HCT116 (cell line): Measurements from ENCODE around the gene ATP1A4. TPM values are rescaled to one million over a fixed set of nuclear protein-coding genes. Genes with fewer than 3 reads are reported as not detected.

Source experiments
- ATAC-seq: fragments of 200-7000 bp; cut with Tn5 transposase; 2 replicates; pipeline ENCODE4 v1.9.1; 2020; ENCODE audit warnings: mild to moderate bottlenecking, moderate library complexity
- BruUV-seq: library from RNA; stranded (reverse); fragments of 400-500 nt; replicated peaks from 2 replicates; lab custom pipeline; 2021; lab: Mats Ljungman, UMichigan
- CTCF ChIA-PET: fragments of 300-600 bp; sonication (Branson Sonifier 250); formaldehyde crosslinking; loops from one replicate; lab custom pipeline; 2021; ENCODE audit warnings: antibody characterized with exemption; lab: Charles Lee
- POLR2A ChIA-PET: fragments of 300-600, 350-600 bp; sonication (Branson Sonifier 250); formaldehyde crosslinking; loops from one replicate; lab custom pipeline; 2021; ENCODE audit warnings: antibody characterized with exemption; lab: Charles Lee
- RAD21 ChIA-PET, 2 experiments: fragments of 300-600 bp; sonication (Branson Sonifier 250); formaldehyde crosslinking; loops; one replicate each; lab custom pipeline; 2023; ENCODE audit warnings: low total read pairs in 2 of 2; ENCODE audit not compliant: uncharacterized antibody in 2 of 2, unreplicated experiment in 2 of 2, low non-redundant PET in 1 of 2; lab: Charles Lee
- DNase-seq: peaks from one replicate; pipeline ENCODE4 v3.0.0-alpha.2; 2010; ENCODE audit warnings: low read depth, low spot score
- H2AFZ ChIP-seq: fragments of 200-600 bp; shearing (Covaris generic), sonication (generic); 2 replicates; pipeline ENCODE4 v1.6.1; 2017; ENCODE audit warnings: low read depth, mixed run types, mixed read lengths, antibody characterized with exemption, low read length; ENCODE audit not compliant: poor library complexity, severe bottlenecking
- H3K27ac ChIP-seq: 2 replicates; pipeline ENCODE4 v1.5.1; 2012; ENCODE audit warnings: low read depth, low read length
- H3K27me3 ChIP-seq: fragments of 200-600 bp; sonication (generic); 2 replicates; pipeline ENCODE4 v1.6.1; 2016; ENCODE audit warnings: mixed run types, low read length, mixed read lengths; ENCODE audit not compliant: insufficient read depth
- H3K36me3 ChIP-seq, 2 experiments: fragments of 200-500 bp in 1 of 2; fragments of 200-600 bp in 1 of 2; sonication (Bioruptor generic) in 1 of 2; sonication (generic) in 1 of 2; 2 replicates each; pipeline versions ENCODE4 v1.5.1 to v1.6.1; 2014 to 2016; ENCODE audit warnings: low read length in 2 of 2, inconsistent platforms in 1 of 2, mixed read lengths in 1 of 2, mixed run types in 1 of 2; ENCODE audit not compliant: insufficient read depth in 2 of 2, control insufficient read depth in 1 of 2
- H3K4me1 ChIP-seq, 2 experiments: fragments of 200-600 bp in 1 of 2; sonication (generic) in 1 of 2; 2 replicates each; pipeline versions ENCODE4 v1.5.1 to v1.6.1; 2012 to 2017; ENCODE audit warnings: low read length in 2 of 2, inconsistent platforms in 1 of 2, mild to moderate bottlenecking in 1 of 2, mixed read lengths in 1 of 2, mixed run types in 1 of 2, moderate library complexity in 1 of 2; ENCODE audit not compliant: insufficient read depth in 2 of 2, control insufficient read depth in 1 of 2
- H3K4me2 ChIP-seq: fragments of 200-600 bp; sonication (generic); 2 replicates; pipeline ENCODE4 v1.6.1; 2017; ENCODE audit warnings: mixed run types, low read length, mixed read lengths
- H3K4me3 ChIP-seq, 2 experiments: fragments of 200-600 bp in 1 of 2; sonication (generic) in 1 of 2; replicated peaks in 1 of 2; 2 replicates each; pipeline ENCODE4 v1.5.1; 2011 to 2016; ENCODE audit warnings: low read length in 2 of 2, control low read depth in 1 of 2, low read depth in 1 of 2, mild to moderate bottlenecking in 1 of 2, mixed read lengths in 1 of 2, mixed run types in 1 of 2
- H3K79me2 ChIP-seq: fragments of 200-600 bp; sonication (generic); 2 replicates; pipeline ENCODE4 v1.6.1; 2017; ENCODE audit warnings: mild to moderate bottlenecking, mixed run types, low read length, moderate library complexity, mixed read lengths; ENCODE audit not compliant: insufficient read depth
- H3K9ac ChIP-seq: fragments of 200-600 bp; sonication (generic); 2 replicates; pipeline ENCODE4 v1.6.1; 2016; ENCODE audit warnings: low read length, mixed read lengths
- H3K9me2 ChIP-seq: fragments of 200-600 bp; sonication (generic), shearing (Covaris generic); 2 replicates; pipeline ENCODE4 v1.6.1; 2017; ENCODE audit warnings: mixed run types, mild to moderate bottlenecking, moderate library complexity; ENCODE audit not compliant: insufficient read depth
- H3K9me3 ChIP-seq, 2 experiments: fragments of 200-500 bp in 1 of 2; fragments of 200-600 bp in 1 of 2; sonication (Bioruptor generic) in 1 of 2; sonication (generic) in 1 of 2; 2 replicates each; pipeline ENCODE4 v1.6.1; 2014 to 2017; ENCODE audit warnings: low read length in 2 of 2, mixed read lengths in 2 of 2, inconsistent platforms in 1 of 2, low read depth in 1 of 2, mild to moderate bottlenecking in 1 of 2, mixed run types in 1 of 2, moderate library complexity in 1 of 2; ENCODE audit not compliant: control insufficient read depth in 1 of 2, insufficient read depth in 1 of 2
- H4K20me1 ChIP-seq: fragments of 200-600 bp; sonication (generic), shearing (Covaris generic); 2 replicates; pipeline ENCODE4 v1.6.1; 2017; ENCODE audit warnings: mixed run types, mild to moderate bottlenecking, moderate library complexity; ENCODE audit not compliant: insufficient read depth
- ATF3 ChIP-seq: IDR thresholded peaks from 2 replicates; pipeline ENCODE4 v1.6.1; 2012
- CEBPB ChIP-seq: IDR thresholded peaks from 2 replicates; pipeline ENCODE4 v1.6.1; 2012; ENCODE audit warnings: low read depth
- ELF1 ChIP-seq: IDR thresholded peaks from 2 replicates; pipeline ENCODE4 v1.6.1; 2012; ENCODE audit warnings: low read depth, borderline replicate concordance
- EZH2 ChIP-seq: fragments of 200-600 bp; sonication (generic); IDR thresholded peaks from 2 replicates; pipeline ENCODE4 v1.6.1; 2017; ENCODE audit warnings: antibody characterized with exemption, mixed run types
- EZH2phosphoT487 ChIP-seq: fragments of 200-600 bp; IDR thresholded peaks from 2 replicates; pipeline ENCODE4 v1.6.1; 2018; ENCODE audit warnings: antibody characterized with exemption, borderline replicate concordance
- FOSL1 ChIP-seq: IDR thresholded peaks from 2 replicates; pipeline ENCODE4 v1.6.1; 2012; ENCODE audit warnings: low read depth
- JUND ChIP-seq: IDR thresholded peaks from 2 replicates; pipeline ENCODE4 v1.6.1; 2012
- MAX ChIP-seq: IDR thresholded peaks from 2 replicates; pipeline ENCODE4 v1.6.1; 2012
- POLR2A ChIP-seq: IDR thresholded peaks from 2 replicates; pipeline ENCODE4 v1.7.0; 2011; ENCODE audit warnings: borderline replicate concordance; ENCODE audit not compliant: insufficient read depth, insufficient read length; ENCODE audit errors: extremely low read depth
- POLR2AphosphoS5 ChIP-seq: IDR thresholded peaks from 2 replicates; pipeline ENCODE4 v1.6.1; 2011; ENCODE audit warnings: mild to moderate bottlenecking, low read depth, low read length, moderate library complexity
- RAD21 ChIP-seq: IDR thresholded peaks from 2 replicates; pipeline ENCODE4 v1.6.1; 2012; ENCODE audit warnings: low read depth, mild to moderate bottlenecking
- REST ChIP-seq: IDR thresholded peaks from 2 replicates; pipeline ENCODE4 v1.6.1; 2012; ENCODE audit warnings: low read depth
- SIN3A ChIP-seq: IDR thresholded peaks from 2 replicates; pipeline ENCODE4 v1.6.1; 2012; ENCODE audit warnings: low read depth
- SP1 ChIP-seq: IDR thresholded peaks from 2 replicates; pipeline ENCODE4 v1.6.1; 2012; ENCODE audit warnings: low read depth
- SRF ChIP-seq: IDR thresholded peaks from 2 replicates; pipeline ENCODE4 v1.6.1; 2012; ENCODE audit warnings: low read depth
- TCF7L2 ChIP-seq: IDR thresholded peaks from 2 replicates; pipeline ENCODE4 v1.7.0; 2011; ENCODE audit warnings: borderline replicate concordance, inconsistent platforms; ENCODE audit not compliant: insufficient read depth, insufficient read length; ENCODE audit errors: extremely low read depth
- YY1 ChIP-seq: IDR thresholded peaks from 2 replicates; pipeline ENCODE4 v1.6.1; 2011; ENCODE audit warnings: low read length, low read depth, moderate library complexity, mild to moderate bottlenecking; ENCODE audit not compliant: insufficient replicate concordance; ENCODE audit errors: extremely low read depth
- ZFX ChIP-seq: fragments of 450-650 bp; IDR thresholded peaks from 2 replicates; pipeline ENCODE4 v1.6.1; 2017
- ZNF274 ChIP-seq: fragments of 200-500 bp; sonication (Bioruptor generic); IDR thresholded peaks from 2 replicates; pipeline ENCODE4 v1.6.1; 2014; ENCODE audit warnings: mild to moderate bottlenecking, low read depth, low read length, inconsistent platforms
- intact Hi-C: fragments of 100-400 bp; cut with micrococcal nuclease; formaldehyde crosslinking; loops from 2 replicates; pipeline ENCODE4 v1.10.0; 2022
- total RNA-seq: library from RNA; stranded (reverse); gene quantifications from one replicate; pipeline ENCODE4 v1.2.1, GENCODE V29; 2021; ENCODE audit not compliant: unreplicated experiment

The ATP1A4 gene
- total RNA-seq, 1 experiment from 2014 or later = not detected

GRCh38 chr1:160122978-160123495 lies 28.4 kb upstream of the ATP1A4 start:
- no peak overlapping the region for H3K27ac ChIP-seq
- RAD21 ChIA-PET = no interaction called here
- no TSS peak for BruUV-seq

More at GRCh38 chr1:160122978-160123495, 28.4 kb upstream of the ATP1A4 start:
- Histone ChIP-seq H3K9me3 (no peaks in the 10 kb centered on the region), H3K4me2 (no peak overlapping the region), H3K36me3 (no peaks in the 10 kb centered on the region), H3K9me2 (0 out of 2 replicates have a peak, but pooled peaks cover 2% of the 10 kb centered on the region), H3K9ac (no peak overlapping the region), H2AFZ (no peak overlapping the region), H3K4me1 (peaks cover 15 to 28% of the 10 kb centered on the region in 2 experiments), H3K79me2 (no peaks in the 10 kb centered on the region)
- intact Hi-C loops = no loop called here
- ChIA-PET CTCF (no interaction called here), POLR2A (no interaction called here)
- no peak for DNase-seq
- TF ChIP-seq SP1 = no peak
- TF ChIP-seq ATF3 = no peak
- no peak for TF ChIP-seq POLR2AphosphoS5
- no peak for TF ChIP-seq POLR2A
- no peak for TF ChIP-seq CEBPB
- TF ChIP-seq RAD21 = no peak
- TF ChIP-seq EZH2phosphoT487 = no peak
- no peak for TF ChIP-seq SIN3A
- TF ChIP-seq ELF1 = no peak
- TF ChIP-seq ZNF274 = no peak
- no peak for TF ChIP-seq REST
- no peak for TF ChIP-seq ZFX
- TF ChIP-seq EZH2 = no peak
- TF ChIP-seq FOSL1 = no peak
- no peak for TF ChIP-seq JUND
- TF ChIP-seq YY1 = no peak
- TF ChIP-seq SRF = no peak
- no peak for TF ChIP-seq TCF7L2
- no peak for TF ChIP-seq MAX
- TF ChIP-seq, all 23 proteins: peak for 0
- Histone ChIP-seq H3K4me3 (no peak overlapping the region), H3K27me3 (no peaks in the 10 kb centered on the region), H4K20me1 (no peaks in the 10 kb centered on the region)
- ATAC-seq = no peak
